Left ventricle myocardium inferior (tissue), 1 donor: ENCODE measurements around the gene PARD3B. TPM values are rescaled to one million over a fixed set of nuclear protein-coding genes. Genes with fewer than 3 reads are reported as not detected.

Experiments used
- DNase-seq: peaks from one replicate; pipeline ENCODE4 v3.0.0-alpha.2; 2020
- H3K27ac ChIP-seq: fragments of 200-600 bp; replicated peaks from 2 replicates; pipeline ENCODE4 v1.8.0; 2021
- H3K27me3 ChIP-seq: fragments of 200-600 bp; 2 replicates; pipeline ENCODE4 v1.8.0; 2021; ENCODE audit warnings: low read depth
- H3K36me3 ChIP-seq: fragments of 200-600 bp; 2 replicates; pipeline ENCODE4 v1.8.0; 2021
- H3K4me1 ChIP-seq: fragments of 200-600 bp; 2 replicates; pipeline ENCODE4 v1.8.0; 2021
- H3K4me3 ChIP-seq: fragments of 200-600 bp; 2 replicates; pipeline ENCODE4 v1.8.0; 2021; ENCODE audit warnings: mild to moderate bottlenecking, moderate library complexity
- H3K9me3 ChIP-seq: fragments of 200-600 bp; replicated peaks from 2 replicates; pipeline ENCODE4 v1.8.0; 2021
- CTCF ChIP-seq: fragments of 200-600 bp; IDR thresholded peaks from 2 replicates; pipeline ENCODE4 v1.8.0; 2021; ENCODE audit warnings: antibody characterized with exemption, mild to moderate bottlenecking, borderline replicate concordance
- intact Hi-C: fragments of 100-400 bp; cut with micrococcal nuclease; formaldehyde crosslinking; loops from one replicate; pipeline ENCODE4 v1.11.0; 2022
- total RNA-seq: library from RNA; stranded (reverse); fragmentation: NEBNext Ultra II Directional; extraction: Animal tissue kit (Norgen Biotek cat#: 25700); gene quantifications from one replicate; pipeline ENCODE4 v1.2.1, GENCODE V29; 2021
- donor health status: DM: no; HTN: yes; CAD: no; lungs with severe emphysema.

Gene PARD3B
- total RNA-seq, 1 donor from 2014 or later = 9.1 TPM

- Histone ChIP-seq H3K36me3 (no peaks in the 10 kb centered on the region), H3K27ac (no peak overlapping the region), H3K4me1 (peaks cover 4% of the 10 kb centered on the region), H3K4me3 (no peak overlapping the region), H3K27me3 (no peaks in the 10 kb centered on the region), H3K9me3 (peaks cover 14% of the 10 kb centered on the region)
- intact Hi-C loops = no loop called here
- no peak for DNase-seq
- TF ChIP-seq CTCF = no peak
These were observed 353.8 kb downstream of the PARD3B start for GRCh38 chr2:204898928-204899640.

- TF ChIP-seq CTCF = no peak
- Histone ChIP-seq H3K27ac (no peak overlapping the region), H3K27me3 (no peaks in the 10 kb centered on the region), H3K9me3 (peaks cover 14% of the 10 kb centered on the region), H3K36me3 (no peaks in the 10 kb centered on the region), H3K4me3 (no peak overlapping the region), H3K4me1 (peaks cover 1% of the 10 kb centered on the region)
- intact Hi-C loops = no loop called here
- DNase-seq = no peak
These were observed 354.7 kb downstream of the PARD3B start for GRCh38 chr2:204899983-204900382.

GRCh38 chr2:204900487-204900886 is 355.2 kb downstream of the PARD3B start:
- H3K4me1 ChIP-seq = no peaks in the 10 kb centered on the region
- peaks cover 14% of the 10 kb centered on the region for H3K9me3 ChIP-seq

GRCh38 chr2:204900910-204901309 is 355.6 kb downstream of the PARD3B start:
- no peak for TF ChIP-seq CTCF
- Histone ChIP-seq H3K9me3 (peaks cover 14% of the 10 kb centered on the region), H3K4me1 (no peaks in the 10 kb centered on the region), H3K27me3 (no peaks in the 10 kb centered on the region), H3K4me3 (no peak overlapping the region), H3K27ac (no peak overlapping the region), H3K36me3 (no peaks in the 10 kb centered on the region)
- DNase-seq = no peak
- intact Hi-C loops = no loop called here

More at GRCh38 chr2:204900487-204900886, 355.2 kb downstream of the PARD3B start:
- intact Hi-C loops = no loop called here
- Histone ChIP-seq H3K36me3 (no peaks in the 10 kb centered on the region), H3K27me3 (no peaks in the 10 kb centered on the region), H3K27ac (no peak overlapping the region), H3K4me3 (no peak overlapping the region)
- no peak for TF ChIP-seq CTCF
- no peak for DNase-seq

GRCh38 chr2:204901591-204901990 is 356.3 kb downstream of the PARD3B start:
- TF ChIP-seq CTCF = no peak
- no peak for DNase-seq
- Histone ChIP-seq H3K9me3 (peaks cover 14% of the 10 kb centered on the region), H3K36me3 (no peaks in the 10 kb centered on the region), H3K27me3 (no peaks in the 10 kb centered on the region), H3K27ac (no peak overlapping the region), H3K4me3 (no peak overlapping the region), H3K4me1 (no peaks in the 10 kb centered on the region)
- intact Hi-C loops = no loop called here
